Loucy (cell line): ENCODE measurements around the gene AGPAT1.

Experiments used
- EZH2phosphoT487 ChIP-seq: fragments of 200-600 bp; IDR thresholded peaks from 2 replicates; pipeline ENCODE4 v1.6.1; 2018; ENCODE audit warnings: antibody characterized with exemption, mild to moderate bottlenecking, moderate library complexity, borderline replicate concordance
- TF ChIP-seq, protein P1 (sequence below): fragments of 200-600 bp; sonication (generic); conservative IDR thresholded peaks from 2 replicates; pipeline ENCODE4 v1.5.1; 2014; ENCODE audit warnings: mild to moderate bottlenecking, antibody characterized with exemption, low read length

DNA sequence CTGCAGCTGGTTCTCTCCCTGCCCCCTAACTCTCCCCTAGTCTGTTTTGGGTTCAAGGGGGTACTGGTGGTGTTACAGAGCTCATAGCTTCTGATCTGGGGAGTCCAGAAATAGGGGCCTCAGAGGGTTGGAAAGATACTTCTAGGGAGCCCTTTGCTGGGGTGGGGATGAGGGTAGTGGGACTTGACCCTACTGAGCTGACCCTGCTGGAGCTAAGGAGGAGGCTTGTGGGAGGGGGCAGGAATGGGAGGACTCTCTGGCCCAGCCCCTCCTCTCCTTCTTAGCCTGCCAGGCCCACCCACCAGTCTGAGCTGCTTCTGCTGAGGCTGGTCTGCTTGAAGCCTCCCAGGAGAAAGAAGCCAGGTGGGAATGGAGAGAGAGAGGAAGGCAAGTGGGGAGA, 11.6 kb downstream of the AGPAT1 start, which contains the start of gene EGFL8:
- TF ChIP-seq EZH2phosphoT487, result no peak
- TF ChIP-seq, protein P1, sequence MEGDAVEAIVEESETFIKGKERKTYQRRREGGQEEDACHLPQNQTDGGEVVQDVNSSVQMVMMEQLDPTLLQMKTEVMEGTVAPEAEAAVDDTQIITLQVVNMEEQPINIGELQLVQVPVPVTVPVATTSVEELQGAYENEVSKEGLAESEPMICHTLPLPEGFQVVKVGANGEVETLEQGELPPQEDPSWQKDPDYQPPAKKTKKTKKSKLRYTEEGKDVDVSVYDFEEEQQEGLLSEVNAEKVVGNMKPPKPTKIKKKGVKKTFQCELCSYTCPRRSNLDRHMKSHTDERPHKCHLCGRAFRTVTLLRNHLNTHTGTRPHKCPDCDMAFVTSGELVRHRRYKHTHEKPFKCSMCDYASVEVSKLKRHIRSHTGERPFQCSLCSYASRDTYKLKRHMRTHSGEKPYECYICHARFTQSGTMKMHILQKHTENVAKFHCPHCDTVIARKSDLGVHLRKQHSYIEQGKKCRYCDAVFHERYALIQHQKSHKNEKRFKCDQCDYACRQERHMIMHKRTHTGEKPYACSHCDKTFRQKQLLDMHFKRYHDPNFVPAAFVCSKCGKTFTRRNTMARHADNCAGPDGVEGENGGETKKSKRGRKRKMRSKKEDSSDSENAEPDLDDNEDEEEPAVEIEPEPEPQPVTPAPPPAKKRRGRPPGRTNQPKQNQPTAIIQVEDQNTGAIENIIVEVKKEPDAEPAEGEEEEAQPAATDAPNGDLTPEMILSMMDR, result no peak
